Activated T-cell treated with anti-CD3 and anti-CD28 coated beads for 4 hours (primary cell): Measurements from ENCODE around the gene PRDM10.
"Not testable (repeated sequence)": the region's sequence is repeated elsewhere in the genome, so short reads cannot be mapped to it uniquely, and the experiment has no call there.

ENCODE experiments used
- DNase-seq: peaks from one replicate; pipeline ENCODE4 v3.0.0-alpha.2; 2020

PRDM10 gene

DNA sequence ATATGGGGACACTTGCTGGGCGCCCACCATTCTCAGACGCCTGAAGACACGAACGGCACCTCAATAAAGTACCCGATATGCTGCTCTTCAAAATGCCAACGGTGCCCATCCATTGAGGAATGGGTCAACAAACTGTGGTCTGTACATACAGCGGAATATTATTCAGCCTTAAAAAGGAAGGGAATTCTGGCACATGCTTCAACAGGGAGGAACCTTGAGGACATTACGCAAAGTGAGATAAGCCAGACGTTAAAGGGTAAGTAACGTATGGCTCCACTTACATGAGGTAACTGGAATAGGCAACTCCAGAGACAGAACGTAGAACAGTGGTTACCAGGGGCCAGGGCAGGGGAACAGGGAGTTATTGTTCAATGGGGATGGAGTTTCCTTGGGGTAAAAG is 28.0 kb downstream of the PRDM10 start:
- no peak for DNase-seq

DNA sequence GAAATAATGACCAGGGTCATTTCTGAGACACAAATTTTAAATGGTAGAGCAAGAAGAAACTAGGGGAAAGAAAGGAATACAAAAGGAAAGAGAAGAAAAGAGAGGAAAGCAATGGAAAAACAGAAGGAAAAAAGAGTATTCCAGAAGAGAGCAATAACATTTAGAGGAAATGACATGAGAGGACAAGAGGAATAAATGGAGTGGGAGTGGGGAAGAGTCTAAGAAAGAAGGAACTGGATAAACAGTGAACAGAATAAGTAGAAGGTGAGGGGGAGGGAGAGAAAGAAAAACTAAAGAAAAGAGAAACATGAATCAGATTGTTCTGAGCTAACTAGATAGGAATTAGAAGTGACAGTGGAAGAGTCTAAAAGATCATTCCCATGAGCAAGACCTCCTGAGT is 28.4 kb downstream of the PRDM10 start:
- DNase-seq: no peak

DNA sequence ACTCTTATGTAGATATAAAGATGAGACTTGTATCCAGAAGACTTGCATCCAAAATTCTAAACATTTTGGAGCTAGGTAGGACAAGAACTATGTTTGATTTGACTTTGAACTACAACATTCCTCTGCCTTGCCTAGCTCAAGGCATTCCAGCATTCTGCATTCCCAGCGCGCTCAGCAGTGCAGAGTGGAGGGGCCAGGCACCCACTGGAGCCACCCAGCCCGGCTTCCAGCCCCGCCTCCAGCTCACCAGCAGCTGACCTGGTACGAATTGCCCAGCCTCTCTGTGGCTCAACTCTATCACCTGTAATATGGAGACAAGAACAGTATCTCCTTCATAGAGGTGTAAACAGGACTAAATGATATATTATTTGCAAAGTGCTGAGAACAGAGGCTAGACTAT is 28.8 kb downstream of the PRDM10 start:
- DNase-seq: no peak

DNA sequence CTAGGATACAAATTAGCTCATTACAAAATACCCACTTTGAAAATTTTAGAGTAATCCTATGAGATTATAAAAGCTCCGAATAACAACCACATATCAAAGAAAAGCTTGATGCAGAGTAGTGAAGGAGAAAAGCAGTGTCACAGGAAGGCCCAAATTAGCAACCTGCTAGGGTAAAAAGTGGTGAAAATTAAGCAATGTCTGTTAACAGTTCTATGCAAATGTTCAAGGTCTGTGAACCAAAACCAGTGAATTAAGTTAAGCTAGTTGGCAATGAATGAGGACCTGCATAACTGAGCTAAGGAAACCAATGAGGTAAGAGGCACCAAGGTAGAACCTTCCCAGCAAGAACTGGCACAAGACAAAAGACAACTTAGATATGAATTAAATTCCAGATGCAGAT is 29.6 kb downstream of the PRDM10 start:
- no peak for DNase-seq

DNA sequence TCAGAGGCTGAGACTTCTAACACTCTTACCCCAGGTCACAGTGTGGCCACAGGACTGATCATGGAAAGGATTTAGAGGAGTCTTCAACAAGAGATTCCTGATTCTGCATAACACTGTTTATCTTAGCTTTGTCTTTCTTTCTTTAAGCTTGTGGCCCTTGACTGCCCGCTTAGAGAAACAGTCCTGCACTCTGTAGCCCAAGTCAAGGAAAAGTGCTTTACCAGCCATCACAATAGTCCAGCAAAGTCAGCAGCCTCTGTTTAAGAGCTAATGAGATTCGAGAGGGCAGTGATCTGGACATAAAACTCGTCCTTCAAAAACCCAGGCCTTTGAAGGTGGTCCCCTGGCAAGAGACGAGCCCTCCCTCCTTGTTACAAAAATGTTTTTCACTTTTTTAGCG is 30.0 kb downstream of the PRDM10 start:
- DNase-seq: no peak

DNA sequence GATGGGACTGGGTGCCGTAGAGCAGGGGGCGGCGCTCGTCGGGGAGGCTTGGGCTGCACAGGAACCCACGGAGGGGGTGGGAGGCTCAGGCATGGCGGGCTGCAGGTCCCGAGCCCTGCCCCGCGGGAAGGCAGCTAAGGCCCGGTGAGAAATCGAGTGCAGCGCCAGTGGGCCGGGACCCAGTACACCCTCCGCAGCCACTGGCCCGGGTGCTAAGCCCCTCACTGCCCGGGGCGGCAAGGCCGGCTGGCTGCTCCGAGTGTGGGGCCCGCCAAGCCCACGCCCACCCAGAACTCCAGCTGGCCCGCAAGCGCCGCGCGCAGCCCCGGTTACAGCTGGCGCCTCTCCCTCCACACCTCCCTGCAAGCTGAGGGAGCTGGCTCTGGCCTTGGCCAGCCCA is 30.8 kb downstream of the PRDM10 start:
- DNase-seq: not testable (repeated sequence)

DNA sequence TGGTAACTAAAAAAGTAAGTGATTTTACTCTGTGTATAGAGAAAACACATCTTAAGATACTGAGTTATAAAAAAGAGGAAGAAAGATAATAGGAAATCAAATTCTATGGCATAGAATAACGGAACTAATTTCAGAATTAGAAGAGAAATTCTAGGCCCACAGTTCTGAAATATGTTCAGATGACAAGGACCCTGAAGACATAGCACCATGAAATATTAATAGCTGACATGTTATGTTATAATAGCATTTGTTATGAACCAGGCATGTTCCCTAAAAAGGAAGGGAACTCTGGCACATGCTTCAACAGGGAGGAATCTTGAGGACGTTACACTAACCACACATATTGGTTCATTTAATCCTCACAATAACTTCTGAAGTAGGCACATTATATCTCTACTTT is 32.7 kb downstream of the PRDM10 start:
- DNase-seq: no peak

DNA sequence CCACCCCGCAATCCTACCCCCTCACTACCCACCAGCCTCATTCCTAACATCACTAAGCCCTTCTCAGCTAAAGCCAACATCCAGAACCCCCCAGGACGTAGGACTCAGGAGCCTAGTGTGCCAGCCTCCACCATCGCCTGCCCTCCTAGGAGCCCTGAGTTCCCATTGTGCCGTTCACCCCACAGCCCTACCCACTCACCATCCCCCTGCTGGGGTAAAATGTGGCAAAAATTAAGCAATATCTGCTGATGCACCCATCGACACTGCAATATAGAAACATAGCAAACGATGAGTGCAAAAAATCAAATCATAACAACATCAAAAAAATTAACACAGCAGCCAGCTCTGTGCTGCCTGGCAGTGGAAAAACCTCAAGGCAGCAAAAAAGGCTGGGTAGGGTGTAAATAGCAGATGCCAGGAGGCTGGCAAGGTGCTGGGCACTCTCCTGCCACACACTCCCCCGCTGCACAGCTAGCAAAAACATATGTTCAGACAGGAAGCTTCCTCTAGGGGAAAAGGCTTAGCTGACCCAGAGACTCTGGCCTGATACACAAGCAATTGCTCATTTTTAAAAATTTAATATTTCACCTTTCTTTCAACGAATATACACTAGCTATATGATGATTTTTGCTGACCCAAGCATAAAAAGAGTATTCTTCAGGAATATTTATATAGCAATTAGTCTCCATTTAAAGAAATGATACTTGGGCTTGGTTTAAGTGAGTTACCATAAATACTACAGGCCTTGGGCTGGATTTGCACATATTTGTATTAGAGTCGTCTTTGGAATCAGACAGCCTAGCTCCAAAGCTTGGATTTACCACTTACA is 33.8 kb downstream of the PRDM10 start:
- DNase-seq: no peak

DNA sequence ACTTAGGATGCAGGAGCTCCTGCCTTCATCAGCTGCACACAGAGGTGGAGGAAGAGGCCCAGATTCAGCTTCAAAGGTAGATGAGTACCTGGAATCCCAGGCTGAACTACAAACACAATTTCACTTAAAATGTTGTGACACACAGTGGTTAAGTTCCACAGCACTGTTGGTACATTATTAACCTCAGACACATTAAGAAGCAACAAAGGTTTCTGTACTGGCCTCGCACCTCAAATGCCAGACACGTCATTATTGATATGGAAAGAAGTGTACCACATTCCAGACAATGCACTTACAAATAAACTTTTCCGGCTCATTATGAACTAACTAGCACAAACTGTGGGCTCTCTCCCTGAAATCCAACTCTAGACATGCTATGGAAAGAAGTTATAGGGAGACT is 34.6 kb downstream of the PRDM10 start:
- DNase-seq: no peak

DNA sequence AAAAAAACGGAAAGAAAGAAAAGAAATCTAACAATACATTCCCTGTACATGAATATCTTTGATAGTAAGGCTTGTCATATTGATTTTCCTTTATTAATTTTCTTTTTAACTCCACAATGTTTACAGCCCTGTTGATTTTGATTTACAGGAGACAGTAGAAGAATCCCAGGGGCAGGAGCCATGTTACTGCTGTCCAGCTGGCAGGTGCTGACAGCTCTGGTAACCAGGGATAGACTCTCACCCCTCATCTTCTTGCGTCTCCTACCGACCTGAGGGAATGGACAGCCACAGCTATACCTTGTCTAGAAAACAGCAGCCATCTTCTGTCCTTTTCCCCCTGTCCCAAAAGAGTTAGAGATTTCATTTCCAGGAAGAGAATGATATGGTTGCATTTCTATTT is 37.4 kb downstream of the PRDM10 start:
- no peak for DNase-seq

DNA sequence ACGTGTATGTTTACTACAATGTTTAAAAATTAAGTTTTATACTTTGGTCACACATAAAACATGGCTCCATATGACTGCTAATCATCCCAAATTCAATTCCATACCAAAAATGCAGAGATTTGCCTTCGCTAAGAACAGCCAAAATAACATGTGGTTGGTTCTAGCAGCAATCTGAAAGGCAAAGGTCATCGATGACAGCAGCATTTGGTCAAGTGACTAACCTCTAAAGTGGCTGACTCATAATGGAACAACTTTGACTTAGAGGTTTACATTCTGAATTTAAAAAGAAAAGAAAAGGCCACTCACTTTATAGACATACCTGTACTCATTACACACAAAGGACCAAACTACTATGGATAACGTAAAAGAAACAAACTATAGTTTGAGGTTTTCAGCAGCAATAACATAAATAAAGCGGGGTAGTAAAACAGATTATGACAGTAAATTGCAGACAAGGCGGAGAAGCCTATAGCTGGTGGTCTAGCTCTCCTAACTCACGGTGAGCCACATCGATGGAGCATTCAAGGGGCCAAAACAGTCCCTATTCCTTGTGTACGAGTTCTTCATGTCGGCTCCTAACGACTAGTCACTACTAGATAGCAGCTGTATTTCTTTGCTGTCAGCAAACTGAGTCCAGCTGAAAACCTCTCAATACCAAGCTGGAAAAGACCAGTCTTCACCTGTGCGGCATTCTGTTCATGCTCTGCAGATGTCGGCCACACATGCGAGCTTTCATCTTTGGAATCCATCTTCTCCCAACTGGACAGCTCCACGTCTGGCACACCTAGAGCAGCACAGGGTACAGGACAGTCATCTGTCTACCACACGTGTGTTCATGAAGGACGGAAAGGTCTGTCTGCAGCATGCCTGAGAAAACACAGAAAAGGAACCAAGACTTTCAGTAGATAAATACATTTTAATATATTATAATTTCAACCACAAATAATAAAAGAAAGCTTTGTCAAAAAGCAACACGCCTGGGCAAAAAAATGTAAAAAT is 42.1 kb downstream of the PRDM10 start:
- no peak for DNase-seq

DNA sequence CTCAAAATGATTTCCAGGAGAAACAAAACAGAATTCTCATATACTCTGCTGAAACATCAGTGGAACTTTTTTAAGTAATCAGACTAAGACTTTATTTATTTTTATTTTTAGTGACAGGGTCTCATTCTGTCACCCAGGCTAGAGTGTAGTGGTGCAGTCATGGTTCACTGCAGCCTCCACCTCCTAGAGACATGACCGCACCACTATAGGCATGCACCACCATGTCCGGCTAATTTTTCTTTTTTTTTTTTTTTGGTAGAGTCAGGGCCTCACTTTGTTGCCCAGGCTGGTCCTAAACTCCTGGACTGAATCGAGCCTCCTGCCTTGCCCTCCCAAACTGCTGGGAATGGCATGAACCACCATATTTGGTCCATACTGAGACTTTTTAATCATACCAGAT is 42.9 kb downstream of the PRDM10 start:
- DNase-seq: no peak

DNA sequence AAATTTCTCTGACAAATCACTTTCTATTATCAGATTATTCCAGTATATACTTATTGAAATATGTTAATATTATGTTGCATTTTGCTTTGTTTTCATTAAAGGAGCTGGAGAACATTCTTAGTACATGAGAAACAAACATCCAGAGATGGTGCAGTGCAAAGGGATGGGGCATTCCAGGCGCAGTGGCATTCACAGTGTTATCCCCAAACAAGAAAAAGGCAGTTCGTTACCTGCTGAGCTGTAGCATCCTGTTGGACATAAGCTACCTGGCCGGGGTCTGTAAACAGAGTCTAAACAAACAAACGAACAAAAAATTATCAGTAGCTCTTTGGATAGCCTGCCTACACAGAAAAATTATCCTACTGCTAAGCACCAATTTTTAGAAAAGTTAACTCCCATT is 47.4 kb downstream of the PRDM10 start:
- DNase-seq: no peak

DNA sequence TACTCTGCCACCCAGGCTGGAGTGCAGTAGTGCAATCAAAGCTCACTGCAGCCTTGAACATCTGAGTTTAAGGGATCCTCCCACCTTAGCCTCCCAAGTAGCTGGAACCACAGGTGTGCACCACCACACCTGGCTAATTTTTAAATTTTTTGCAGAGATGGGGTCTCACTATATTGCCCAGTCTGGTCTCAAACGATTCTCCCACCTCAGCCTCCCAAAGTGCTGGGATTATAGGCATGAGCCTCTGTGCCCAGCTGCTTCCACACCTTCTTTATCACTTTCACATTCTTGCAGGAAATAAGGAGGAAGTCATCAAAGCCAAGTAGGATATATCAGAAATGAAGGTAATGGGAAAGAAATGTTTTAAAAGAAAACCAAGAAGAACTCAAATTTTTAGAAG is 47.9 kb downstream of the PRDM10 start:
- DNase-seq: not testable (repeated sequence)

DNA sequence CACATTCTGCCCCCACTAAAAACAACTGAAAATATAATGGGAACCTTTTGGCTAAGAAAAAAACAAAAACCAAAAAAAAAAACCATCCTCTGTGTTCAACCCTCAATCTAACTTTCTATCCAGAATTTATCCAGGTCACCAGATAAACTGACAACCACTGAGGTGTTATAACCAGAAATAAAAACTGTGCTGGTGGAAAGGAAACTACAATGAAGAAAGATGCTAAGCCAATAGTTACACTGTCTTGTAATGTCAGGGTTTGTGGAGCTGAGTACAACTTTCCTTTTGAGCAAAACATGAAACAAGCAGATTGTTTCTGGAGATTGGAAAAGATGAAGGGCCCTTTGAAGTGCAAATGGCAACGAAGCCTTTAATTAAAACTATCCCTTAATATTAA is 50.8 kb downstream of the PRDM10 start:
- DNase-seq: no peak

DNA sequence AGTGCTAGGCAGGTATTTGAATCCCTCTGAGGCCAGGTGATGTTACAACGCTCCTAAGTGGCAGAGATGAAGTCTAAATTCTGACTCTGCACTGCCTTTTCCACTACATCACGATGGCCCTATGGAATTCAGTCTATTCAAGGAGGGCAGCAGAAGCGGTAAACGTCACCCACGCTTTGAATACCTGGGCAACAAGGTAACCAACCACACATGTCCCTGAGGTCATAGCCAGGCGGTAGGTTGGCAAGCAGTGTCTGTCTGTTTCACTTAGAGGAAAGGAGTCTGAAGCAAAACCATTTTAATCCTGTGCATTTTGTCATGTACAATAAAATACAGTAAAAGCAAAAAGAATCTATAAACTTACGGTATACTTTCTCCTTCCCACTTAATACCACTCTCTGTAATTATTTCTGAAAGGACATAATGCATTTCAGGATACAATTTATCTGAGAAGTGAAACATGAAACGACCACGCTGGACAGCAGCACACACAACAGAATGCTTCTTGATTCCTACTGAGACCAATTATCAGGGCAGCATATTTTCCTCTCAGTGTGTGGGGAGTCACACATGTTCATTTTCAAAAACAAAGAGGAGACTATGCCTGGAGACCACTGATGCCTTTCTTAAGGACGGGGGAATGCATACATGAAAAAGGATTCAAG is 51.3 kb downstream of the PRDM10 start:
- no peak for DNase-seq

DNA sequence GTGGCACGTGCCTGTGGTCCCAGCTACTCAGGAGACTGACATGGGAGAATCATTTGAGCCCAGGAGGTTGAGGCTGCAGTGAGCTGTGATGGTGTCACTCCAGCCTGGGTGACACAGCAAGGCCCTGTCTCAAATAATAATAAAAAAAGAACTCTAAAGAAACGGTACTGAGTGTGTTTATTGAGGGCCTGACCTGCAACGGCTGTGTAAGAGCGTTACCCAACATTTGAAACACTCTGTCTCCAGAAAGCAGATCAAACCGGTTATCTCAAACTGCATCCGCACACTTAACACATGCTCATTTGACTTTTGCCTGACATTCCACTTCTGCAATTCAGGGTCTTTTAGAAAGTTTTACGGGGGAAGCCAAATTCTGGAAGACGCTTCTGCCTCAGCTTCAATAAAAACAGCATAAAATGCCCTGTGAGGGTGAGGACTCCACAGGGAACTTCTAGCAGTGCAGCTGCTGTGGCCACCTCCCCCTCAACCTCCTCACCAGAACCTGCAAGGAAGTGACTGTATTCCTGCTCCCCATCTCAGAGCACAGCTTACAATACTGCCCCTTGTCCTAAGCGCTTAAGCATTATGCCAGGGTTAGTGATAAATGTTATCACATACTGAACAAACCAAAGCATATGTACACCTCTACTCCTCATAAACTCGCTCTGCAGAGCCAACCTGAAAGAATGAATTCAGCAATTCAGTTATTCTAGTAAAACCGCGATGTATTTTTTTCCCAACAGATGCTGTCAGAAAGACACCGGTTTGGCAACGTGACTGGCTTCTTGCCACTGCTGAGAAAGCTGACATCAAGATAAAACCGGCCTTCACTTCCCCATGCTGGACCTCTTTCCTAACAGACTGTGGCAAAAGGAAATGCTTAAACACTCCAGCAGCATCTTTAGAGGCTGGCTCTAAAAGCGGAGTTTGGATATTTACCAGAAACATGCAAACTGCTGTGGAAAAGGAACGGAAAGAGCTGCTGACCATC is 52.2 kb downstream of the PRDM10 start:
- no peak for DNase-seq

DNA sequence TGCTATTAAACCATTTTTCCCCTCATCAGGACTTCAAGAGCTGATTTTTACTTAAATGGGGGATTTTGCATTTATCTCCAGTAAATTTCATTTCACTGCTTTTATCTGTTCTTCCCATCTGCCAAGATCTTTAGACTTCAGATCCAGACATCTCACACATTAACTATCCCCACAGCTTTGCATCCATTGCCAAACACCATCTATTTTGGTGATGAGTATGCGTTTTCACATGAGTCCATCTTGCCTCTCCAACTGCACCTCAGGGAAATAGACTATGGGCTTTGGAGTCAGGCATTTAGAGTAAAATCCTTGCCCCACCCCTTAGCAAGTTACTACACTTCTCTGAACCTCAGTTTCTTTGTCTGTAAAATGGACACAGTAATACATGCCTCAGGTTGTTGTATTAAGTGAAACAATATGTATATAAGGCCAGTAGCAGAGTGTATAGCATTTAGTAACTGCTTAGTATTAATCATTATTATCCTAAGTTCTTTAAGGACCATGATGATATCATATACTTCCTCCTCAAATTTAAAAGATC is 53.6 kb downstream of the PRDM10 start:
- DNase-seq: no peak

DNA sequence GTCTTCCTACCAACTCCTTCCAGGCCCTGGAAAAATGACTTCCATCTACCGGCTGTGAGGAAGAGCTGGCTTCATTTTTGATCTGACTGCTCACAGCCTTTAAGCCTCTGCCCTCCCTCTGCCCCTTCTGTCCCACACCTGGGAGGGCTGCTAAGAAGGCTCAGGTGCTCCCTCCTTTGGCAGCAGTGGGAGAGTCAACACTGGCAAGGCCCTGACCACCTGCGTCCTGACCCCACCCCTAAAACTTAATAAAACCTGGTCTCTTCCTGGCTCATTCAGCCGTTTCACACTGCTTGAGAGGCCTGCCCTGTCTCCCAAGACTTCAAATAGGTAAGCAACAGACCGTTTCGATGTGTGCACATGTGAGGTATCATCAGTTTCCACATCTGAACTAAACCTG is 55.2 kb downstream of the PRDM10 start:
- DNase-seq: no peak

DNA sequence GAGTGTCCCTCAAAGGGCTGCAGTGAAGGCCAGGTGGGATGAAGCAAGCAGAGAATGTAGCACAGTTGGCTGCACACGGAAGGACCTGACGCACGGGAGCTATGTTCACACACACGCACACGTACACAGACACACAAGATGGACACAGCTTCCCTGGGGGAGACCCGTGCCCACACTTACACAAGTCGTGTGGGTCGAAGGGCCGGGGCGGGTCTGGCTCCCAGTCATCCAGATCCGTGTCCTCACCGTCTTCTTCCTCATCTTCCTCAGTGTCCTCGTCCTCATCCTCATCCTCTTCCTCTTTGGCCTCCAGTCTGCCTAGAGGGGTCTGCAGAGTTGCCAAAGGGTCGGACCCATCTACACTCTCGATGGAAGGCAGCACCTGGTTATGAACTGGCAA is 55.7 kb downstream of the PRDM10 start:
- DNase-seq: no peak

DNA sequence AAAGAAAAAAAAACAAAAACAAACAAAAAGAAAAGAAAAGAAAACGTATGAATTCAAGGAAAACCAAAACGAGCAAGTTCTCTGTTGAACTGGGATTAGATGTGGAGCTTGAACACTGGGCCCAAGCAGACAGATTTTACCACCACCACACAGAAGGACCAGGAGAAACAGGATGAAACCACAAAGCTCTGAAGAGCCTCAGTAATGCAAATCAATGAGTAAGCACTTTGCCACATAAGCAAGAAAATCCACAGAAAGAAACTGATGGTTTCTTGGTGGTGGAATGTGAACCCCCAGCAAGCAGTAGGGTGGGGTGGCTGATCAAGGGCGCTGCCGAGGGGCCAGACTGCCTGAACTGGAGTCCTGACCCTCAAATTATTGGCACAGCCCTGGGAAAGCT is 56.4 kb downstream of the PRDM10 start:
- no peak for DNase-seq

DNA sequence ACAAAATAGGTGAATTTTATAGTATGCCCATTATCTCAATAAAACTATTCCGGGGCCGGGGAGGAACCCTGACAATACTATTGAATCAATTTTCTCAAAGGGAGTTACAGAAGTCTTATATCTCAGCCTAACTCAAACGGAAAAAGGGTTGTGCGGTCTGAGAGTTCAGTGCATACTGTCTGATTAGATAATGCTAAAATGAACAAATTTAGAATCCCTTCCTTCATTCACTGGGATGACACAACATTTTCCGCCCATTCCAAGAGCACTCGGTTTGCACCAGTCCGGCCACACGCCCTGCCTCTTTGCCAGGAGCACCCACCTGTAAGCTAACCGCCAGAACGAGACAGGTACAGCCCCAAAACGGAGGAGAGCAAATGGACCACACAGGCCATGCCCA is 57.3 kb downstream of the PRDM10 start:
- no peak for DNase-seq
